ENCODE results near the gene BACH2. TPM values are rescaled to one million over a fixed set of nuclear protein-coding genes. Genes with fewer than 3 reads are reported as not detected.

BACH2 gene
- total RNA-seq, 1 experiment from 2014 or later: 3.3 TPM

GRCh38 chr6:90285611-90286381 lies 10.8 kb downstream of the BACH2 start:
- Histone ChIP-seq H3K36me3 (ENCODE audit: control insufficient read depth in 1 of 2, insufficient read depth in 2 of 2, low read length in 2 of 2) (no peaks in the 10 kb centered on the region), H3K79me2 (ENCODE audit: insufficient read depth, low read length) (no peaks in the 10 kb centered on the region), H3K9me2 (ENCODE audit: insufficient read depth) (no peaks in the 10 kb centered on the region), H3K4me2 (ENCODE audit: low read length) (peak overlapping the region; percentile 76), H3K4me1 (ENCODE audit: control insufficient read depth in 1 of 2, insufficient read depth in 2 of 2, low read length in 2 of 2) (peaks cover 23 to 40% of the 10 kb centered on the region in 2 experiments), H3K4me3 (replicated peaks in 1 of 2; ENCODE audit: low read depth in 1 of 2, low read length in 2 of 2) (peak overlapping the region; percentile 46 to 61), H3K27ac (ENCODE audit: low read depth, low read length) (peak overlapping the region; percentile 65), H4K20me1 (ENCODE audit: insufficient read depth) (no peaks in the 10 kb centered on the region), H2AFZ (ENCODE audit: low read depth, low read length, poor library complexity, severe bottlenecking) (peak overlapping the region; percentile 55), H3K9ac (ENCODE audit: low read length) (peak overlapping the region; percentile 61), H3K9me3 (ENCODE audit: control insufficient read depth in 1 of 2, insufficient read depth in 1 of 2, low read depth in 1 of 2, low read length in 2 of 2) (no peaks in the 10 kb centered on the region), H3K27me3 (ENCODE audit: insufficient read depth, low read length) (no peaks in the 10 kb centered on the region)
- ATAC-seq (peak; percentile 77), DNase-seq (ENCODE audit: low read depth, low spot score) (peak; percentile 76)
- CTCF ChIA-PET: interaction anchor here (0.7 to 2.7 kb wide), 6 partner anchors 83 to 345 kb away, joined by 3 to 10 read pairs (median 6); no protein-coding TSS in a partner anchor
- intact Hi-C loops (cut with micrococcal nuclease): loop anchor here (2.0 to 10.0 kb wide), 3 partner anchors 67 to 341 kb away; no protein-coding TSS in a partner anchor
- RAD21 ChIA-PET (ENCODE audit: low non-redundant PET in 1 of 2, low total read pairs in 2 of 2, uncharacterized antibody in 2 of 2, unreplicated experiment in 2 of 2): interaction anchor here in 1 of 2 experiments (1.6 kb wide), 1 partner anchor 194 kb away, joined by 4 read pairs; no protein-coding TSS in a partner anchor
- POLR2A ChIA-PET: interaction anchor here (1.8 kb wide), 1 partner anchor 14 kb away, joined by 3 read pairs; no protein-coding TSS in a partner anchor
- BruUV-seq (replicated peaks): no TSS peak
- TF ChIP-seq ELF1 (IDR thresholded peaks at IDR 0.05; ENCODE audit: borderline replicate concordance, low read depth) (no peak), FOSL1 (IDR thresholded peaks at IDR 0.05; ENCODE audit: low read depth) (peak; percentile 65), TCF7L2 (IDR thresholded peaks at IDR 0.05; ENCODE audit: borderline replicate concordance, extremely low read depth, insufficient read depth, insufficient read length) (no peak), POLR2AphosphoS5 (IDR thresholded peaks at IDR 0.05; ENCODE audit: low read depth, low read length) (peak; percentile 51; the same call in 1 of the 2 replicates), ATF3 (IDR thresholded peaks at IDR 0.05) (peak; percentile 5; the same call in 1 of the 2 replicates), CEBPB (IDR thresholded peaks at IDR 0.05; ENCODE audit: low read depth) (no peak), CBX3 (IDR thresholded peaks at IDR 0.05; ENCODE audit: low read depth) (peak; percentile 96), SRF (IDR thresholded peaks at IDR 0.05; ENCODE audit: low read depth) (no peak), EGR1 (IDR thresholded peaks at IDR 0.05; ENCODE audit: low read depth) (no peak), ZFX (IDR thresholded peaks at IDR 0.05) (no peak), ZNF274 (IDR thresholded peaks at IDR 0.05; ENCODE audit: low read depth, low read length) (no peak), EZH2phosphoT487 (IDR thresholded peaks at IDR 0.05; ENCODE audit: borderline replicate concordance) (no peak), ZBTB33 (IDR thresholded peaks at IDR 0.05; ENCODE audit: extremely low read depth, insufficient replicate concordance, low read length) (peak; percentile 67), EZH2 (IDR thresholded peaks at IDR 0.05) (no peak), JUND (IDR thresholded peaks at IDR 0.05) (peak; percentile 86), SIN3A (IDR thresholded peaks at IDR 0.05; ENCODE audit: low read depth) (peak; percentile 90), POLR2A (IDR thresholded peaks at IDR 0.05; ENCODE audit: borderline replicate concordance, extremely low read depth, insufficient read depth, insufficient read length) (no peak), YY1 (IDR thresholded peaks at IDR 0.05; ENCODE audit: extremely low read depth, insufficient replicate concordance, low read depth, low read length) (no peak), REST (IDR thresholded peaks at IDR 0.05; ENCODE audit: low read depth) (no peak), RAD21 (IDR thresholded peaks at IDR 0.05; ENCODE audit: low read depth) (peak; percentile 20; the same call in 1 of the 2 replicates)
- TF ChIP-seq, protein P1, sequence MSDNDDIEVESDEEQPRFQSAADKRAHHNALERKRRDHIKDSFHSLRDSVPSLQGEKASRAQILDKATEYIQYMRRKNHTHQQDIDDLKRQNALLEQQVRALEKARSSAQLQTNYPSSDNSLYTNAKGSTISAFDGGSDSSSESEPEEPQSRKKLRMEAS (IDR thresholded peaks at IDR 0.05): peak; percentile 21; the same call in 1 of the 2 replicates

All from HCT116 (cell line).